ENCODE measurements around the gene PLD1.
A peak's percentile ranks its signal among the peaks of the same experiment; 100 is the strongest.

The PLD1 gene

GRCh38 chr3:171757361-171758034, 52.8 kb downstream of the PLD1 start:
- Histone ChIP-seq H3K4me1 (ENCODE audit: control insufficient read depth, insufficient read depth, low read length) (no peaks in the 10 kb centered on the region), H3K36me3 (ENCODE audit: control insufficient read depth in 2 of 2, insufficient read depth in 1 of 2, low read length in 2 of 2) (no peaks in the 10 kb centered on the region), H3K27ac (ENCODE audit: extremely low read depth, low read depth, low read length) (no peak overlapping the region), H3K4me3 (ENCODE audit: low read depth, low read length) (no peak overlapping the region), H3K9me3 (ENCODE audit: control insufficient read depth, insufficient read depth, low read depth, low read length) (no peaks in the 10 kb centered on the region)
- POLR2A ChIA-PET = no interaction called here
- TF ChIP-seq HOXA7 (CRISPR knock-in tag; IDR thresholded peaks at IDR 0.05; ENCODE audit: borderline replicate concordance) (no peak), PRDM1 (tag by site-specific recombination; IDR thresholded peaks at IDR 0.05) (peak; percentile 67)
- CTCF ChIA-PET = interaction anchor here (0.5 to 2.3 kb wide), 5 partner anchors 15 to 1298 kb away, joined by 3 to 9 read pairs (median 5); no protein-coding TSS in a partner anchor

GRCh38 chr3:171755656-171756055, 54.6 kb downstream of the PLD1 start:
- ChIA-PET CTCF (interaction anchor here (1.2 kb wide), 1 partner anchor 16 kb away, joined by 7 read pairs; no protein-coding TSS in a partner anchor), POLR2A (no interaction called here)
- Histone ChIP-seq H3K4me3 (ENCODE audit: low read depth, low read length) (no peak overlapping the region), H3K36me3 (ENCODE audit: control insufficient read depth in 2 of 2, insufficient read depth in 1 of 2, low read length in 2 of 2) (no peaks in the 10 kb centered on the region), H3K9me3 (ENCODE audit: control insufficient read depth, insufficient read depth, low read depth, low read length) (no peaks in the 10 kb centered on the region), H3K27ac (ENCODE audit: extremely low read depth, low read depth, low read length) (no peak overlapping the region), H3K4me1 (ENCODE audit: control insufficient read depth, insufficient read depth, low read length) (no peaks in the 10 kb centered on the region)
- TF ChIP-seq ZNF776 (tag by site-specific recombination; IDR thresholded peaks at IDR 0.05; ENCODE audit: borderline replicate concordance) (no peak), ZNF155 (tag by site-specific recombination; IDR thresholded peaks at IDR 0.05) (no peak), ZBTB49 (tag by site-specific recombination; IDR thresholded peaks at IDR 0.05; ENCODE audit: low read depth) (no peak), ZNF169 (tag by site-specific recombination; IDR thresholded peaks at IDR 0.05) (no peak)

GRCh38 chr3:171755015-171755589, 55.2 kb downstream of the PLD1 start:
- POLR2A ChIA-PET = no interaction called here

More at GRCh38 chr3:171755015-171755589, 55.2 kb downstream of the PLD1 start:
- TF ChIP-seq ZNF560 (tag by site-specific recombination; IDR thresholded peaks at IDR 0.05; ENCODE audit: borderline replicate concordance) (no peak), RBAK (tag by site-specific recombination; IDR thresholded peaks at IDR 0.05) (no peak), ZNF37A (tag by site-specific recombination; IDR thresholded peaks at IDR 0.05) (no peak), ZNF785 (tag by site-specific recombination; IDR thresholded peaks at IDR 0.05) (no peak), ZNF302 (tag by site-specific recombination; IDR thresholded peaks at IDR 0.05; ENCODE audit: low read depth) (no peak), ATF2 (tag by site-specific recombination; IDR thresholded peaks at IDR 0.05; ENCODE audit: low read depth) (no peak), MZF1 (tag by site-specific recombination; IDR thresholded peaks at IDR 0.05; ENCODE audit: borderline replicate concordance) (no peak), ZNF16 (tag by site-specific recombination; IDR thresholded peaks at IDR 0.05; ENCODE audit: low read depth) (no peak), KLF10 (tag by site-specific recombination; IDR thresholded peaks at IDR 0.05) (no peak), PRDM10 (tag by site-specific recombination; IDR thresholded peaks at IDR 0.05) (no peak), ZNF571 (tag by site-specific recombination; IDR thresholded peaks at IDR 0.05) (no peak), OSR2 (tag by site-specific recombination; IDR thresholded peaks at IDR 0.05) (no peak), ZEB2 (tag by site-specific recombination; IDR thresholded peaks at IDR 0.05) (no peak)
- Histone ChIP-seq H3K27ac (ENCODE audit: extremely low read depth, low read depth, low read length) (no peak overlapping the region), H3K4me3 (ENCODE audit: low read depth, low read length) (no peak overlapping the region), H3K36me3 (ENCODE audit: control insufficient read depth in 2 of 2, insufficient read depth in 1 of 2, low read length in 2 of 2) (no peaks in the 10 kb centered on the region), H3K9me3 (ENCODE audit: control insufficient read depth, insufficient read depth, low read depth, low read length) (no peaks in the 10 kb centered on the region), H3K4me1 (ENCODE audit: control insufficient read depth, insufficient read depth, low read length) (no peaks in the 10 kb centered on the region)
- CTCF ChIA-PET = interaction anchor here (1.2 kb wide), 1 partner anchor 16 kb away, joined by 7 read pairs; no protein-coding TSS in a partner anchor

Measured in HEK293 (cell line).